Esophagus squamous epithelium (tissue), 5 donors: ENCODE measurements around the gene B4GALNT2. TPM values are rescaled to one million over a fixed set of nuclear protein-coding genes. Genes with fewer than 3 reads are reported as not detected.
"Not testable (repeated sequence)": the region's sequence is repeated elsewhere in the genome, so short reads cannot be mapped to it uniquely, and the experiment has no call there.

Source experiments
- DNase-seq: peaks from one replicate; lab custom pipeline; 2025; lab: John Stamatoyannopoulos, UW
- H3K27ac ChIP-seq, 4 donors: fragments of 200-600 bp; sonication (generic); one replicate each; pipeline ENCODE4 v1.5.1; 2016 to 2019; ENCODE audit warnings: mild to moderate bottlenecking in 1 of 4
- H3K27me3 ChIP-seq, 4 donors: fragments of 200-600 bp; sonication (generic); 1 replicate in 3 of 4; 2 replicates in 1 of 4; pipeline versions ENCODE4 v1.5.1 to v1.6.0; 2017 to 2021; ENCODE audit warnings: antibody characterized with exemption in 1 of 4
- H3K36me3 ChIP-seq, 3 donors: fragments of 200-600 bp; sonication (generic); one replicate each; pipeline ENCODE4 v1.5.1; 2016 to 2019
- H3K4me1 ChIP-seq, 3 donors: fragments of 200-600 bp; sonication (generic); one replicate each; pipeline ENCODE4 v1.5.1; 2017 to 2019
- H3K4me3 ChIP-seq, 4 donors: fragments of 200-600 bp; sonication (generic); 1 replicate in 3 of 4; 2 replicates in 1 of 4; pipeline ENCODE4 v1.5.1; 2016 to 2019; ENCODE audit warnings: mild to moderate bottlenecking in 2 of 4, moderate library complexity in 1 of 4
- H3K9me3 ChIP-seq, 3 donors: fragments of 200-600 bp; sonication (generic); one replicate each; pipeline ENCODE4 v1.5.1; 2016 to 2019
- CTCF ChIP-seq, 6 experiments: fragments of 450-650 bp in 4 of 6; fragments of 200-600 bp in 2 of 6; sonication (generic) in 2 of 6; IDR thresholded peaks; one replicate each; pipeline ENCODE4 v1.5.1; 2016 to 2019; ENCODE audit warnings: antibody characterized with exemption in 6 of 6, mild to moderate bottlenecking in 4 of 6, moderate library complexity in 4 of 6
- POLR2A ChIP-seq, 4 donors: fragments of 450-650 bp; IDR thresholded peaks; one replicate each; pipeline ENCODE4 v1.6.1; 2017; ENCODE audit warnings: antibody characterized with exemption in 4 of 4, mild to moderate bottlenecking in 4 of 4, moderate library complexity in 3 of 4
- WGBS, 2 donors: methylation state at CpG; one replicate each; pipeline ENCODE4 v1.1.5; 2018; 5-methylcytosine and 5-hydroxymethylcytosine counted together
- intact Hi-C: fragments of 100-400 bp; cut with DNase I; formaldehyde crosslinking; loops from one replicate; pipeline ENCODE4 v1.15.0; 2022
- total RNA-seq, 4 donors: library from RNA; depleted of rRNA; stranded (reverse); fragments of >200 nt; gene quantifications; one replicate each; pipeline ENCODE4 v1.1.0, GENCODE V29; 2016
- donor health status: DM: yes; HTN: yes; CAD: no.

B4GALNT2 gene
- under 1 TPM in 1 of 4 donors, not detected in 3; 0.04 TPM for total RNA-seq

DNA sequence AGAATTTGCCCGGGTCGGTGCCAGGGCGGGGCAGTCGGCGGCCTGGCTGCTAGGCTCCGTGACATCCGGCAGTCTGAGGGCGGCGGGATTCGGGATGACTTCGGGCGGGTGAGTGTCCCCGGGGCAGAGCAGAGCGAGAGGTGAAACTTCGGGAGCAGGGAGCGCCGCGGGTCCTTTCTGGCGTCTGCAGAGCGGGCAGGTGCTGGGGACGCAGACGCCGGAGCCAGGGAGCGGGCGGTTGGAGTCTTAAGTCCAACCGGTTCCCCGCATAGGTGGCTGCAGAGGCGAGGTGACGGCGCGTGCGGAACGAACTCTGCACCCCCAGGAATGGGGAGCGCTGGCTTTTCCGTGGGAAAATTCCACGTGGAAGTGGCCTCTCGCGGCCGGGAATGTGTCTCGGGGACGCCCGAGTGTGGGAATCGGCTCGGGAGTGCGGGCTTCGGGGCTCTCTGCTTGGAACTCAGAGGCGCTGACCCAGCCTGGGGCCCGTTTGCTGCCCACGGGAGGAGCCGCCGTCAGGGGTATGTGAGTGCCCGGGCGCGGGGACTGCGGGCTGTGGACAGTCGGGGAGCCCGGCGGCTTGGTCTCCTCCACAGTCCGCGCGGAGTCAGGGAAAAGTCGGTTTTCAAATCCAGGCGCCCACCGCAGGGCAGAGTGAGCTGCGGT lies at the start of gene B4GALNT2:
B4GALNT2 (plus strand) TSS at position 71 of the 666 bp plus-strand sequence; CDS start at position 95, 24 bp downstream.
- peaks cover 0 to 81% (median 16%) of the 10 kb centered on the region in 4 donors for H3K27me3 ChIP-seq
- no peak for DNase-seq
- H3K36me3 ChIP-seq, result no peaks in the 10 kb centered on the region
- TF ChIP-seq POLR2A (IDR thresholded peaks at IDR 0.05), result no peak
- no peak for TF ChIP-seq CTCF (IDR thresholded peaks at IDR 0.05)
- peaks cover 0 to 5% (median 0%) of the 10 kb centered on the region in 3 donors for H3K9me3 ChIP-seq
- 21 to 25% methylated on average over 5 to 14 of the region's 65 CpGs for WGBS, 2 donors
- peaks cover 9 to 16% (median 9%) of the 10 kb centered on the region in 3 donors for H3K4me1 ChIP-seq
- no peak within 1 kb of the TSS for H3K27ac ChIP-seq
- H3K4me3 ChIP-seq, result peak within 1 kb of the TSS; percentile 21 to 62 (median 42)
- intact Hi-C loops, result no loop called here

DNA sequence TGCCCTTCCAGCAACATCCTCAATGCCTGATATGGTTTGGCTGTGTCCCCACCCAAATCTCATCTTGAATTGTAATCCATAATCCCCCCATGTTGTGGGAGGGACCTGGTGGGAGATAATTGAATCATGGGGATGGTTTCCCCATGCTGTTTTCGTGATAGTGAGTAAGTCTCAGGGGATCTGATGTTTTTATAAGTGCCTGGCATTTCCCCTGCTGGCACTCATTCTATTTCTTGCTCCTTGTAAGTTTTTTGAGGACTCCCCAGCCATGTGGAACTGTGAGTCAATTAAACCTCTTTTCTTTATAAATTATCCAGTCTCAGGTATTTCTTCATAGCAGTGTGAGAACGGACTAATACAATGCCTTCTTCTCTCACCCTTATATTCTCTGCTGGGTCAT lies 47.5 kb upstream of the B4GALNT2 start:
- Histone ChIP-seq H3K27me3 (peaks cover 0 to 84% (median 0%) of the 10 kb centered on the region in 4 donors), H3K4me1 (peaks cover 0 to 11% (median 0%) of the 10 kb centered on the region in 3 donors)
- intact Hi-C loops, H3K4me3 ChIP-seq, DNase-seq, H3K36me3 ChIP-seq, H3K9me3 ChIP-seq, H3K27ac ChIP-seq: not testable (repeated sequence)
- WGBS, 2 donors, result 72 to 73% methylated on average over 2 of the region's 2 CpGs

GRCh38 chr17:49085565-49086315 lies 46.8 kb upstream of the B4GALNT2 start:
- no peak overlapping the region for H3K4me3 ChIP-seq
- WGBS, 2 donors, result 67 to 88% methylated on average over 2 to 5 of the region's 5 CpGs

GRCh38 chr17:49086316-49086605 lies 46.3 kb upstream of the B4GALNT2 start:
- TF ChIP-seq POLR2A (IDR thresholded peaks at IDR 0.05) (no peak), CTCF (IDR thresholded peaks at IDR 0.05) (no peak)
- H3K27ac ChIP-seq, result no peak overlapping the region
- peaks cover 0 to 21% (median 0%) of the 10 kb centered on the region in 3 donors for H3K4me1 ChIP-seq
- H3K4me3 ChIP-seq, result no peak overlapping the region
- DNase-seq, result no peak
- peaks cover 0 to 72% (median 0%) of the 10 kb centered on the region in 4 donors for H3K27me3 ChIP-seq
- H3K36me3 ChIP-seq, result no peaks in the 10 kb centered on the region
- intact Hi-C loops, result no loop called here
- H3K9me3 ChIP-seq, result no peaks in the 10 kb centered on the region
- WGBS, 2 donors, result 11 to 60% methylated on average over 1 of the region's 1 CpG

More at GRCh38 chr17:49085565-49086315, 46.8 kb upstream of the B4GALNT2 start:
- H3K36me3 ChIP-seq, result no peaks in the 10 kb centered on the region
- H3K4me1 ChIP-seq, result peaks cover 0 to 16% (median 0%) of the 10 kb centered on the region in 3 donors
- H3K27ac ChIP-seq, result no peak overlapping the region
- no peak for TF ChIP-seq POLR2A (IDR thresholded peaks at IDR 0.05)
- TF ChIP-seq CTCF (IDR thresholded peaks at IDR 0.05), result no peak
- intact Hi-C loops, result no loop called here
- H3K27me3 ChIP-seq, result peaks cover 0 to 78% (median 0%) of the 10 kb centered on the region in 4 donors
- H3K9me3 ChIP-seq, result no peaks in the 10 kb centered on the region
- DNase-seq, result no peak

DNA sequence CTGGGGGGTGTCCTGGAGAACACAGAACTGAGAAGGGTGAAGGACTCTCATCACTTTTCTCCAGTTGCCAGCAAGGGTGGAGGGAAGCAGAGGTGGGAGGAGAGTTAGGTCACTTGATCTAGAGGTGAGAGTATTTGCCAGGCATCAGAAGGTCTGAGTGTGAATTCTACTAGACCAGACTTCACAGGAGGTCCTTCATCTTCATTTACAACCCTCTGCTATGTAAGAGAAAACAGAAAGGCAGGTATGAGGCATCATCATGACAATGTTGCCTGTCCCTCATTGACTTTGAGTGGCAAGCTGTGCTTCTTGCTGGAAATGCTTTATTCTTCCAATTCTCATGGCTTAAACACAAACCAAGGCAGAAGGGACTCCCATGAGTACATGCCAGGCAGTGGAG lies 45.9 kb upstream of the B4GALNT2 start:
- Histone ChIP-seq H3K4me3 (no peak overlapping the region), H3K9me3 (no peaks in the 10 kb centered on the region), H3K4me1 (peaks cover 0 to 25% (median 0%) of the 10 kb centered on the region in 3 donors), H3K27me3 (peaks cover 0 to 68% (median 0%) of the 10 kb centered on the region in 4 donors), H3K27ac (no peak overlapping the region), H3K36me3 (no peaks in the 10 kb centered on the region)
- intact Hi-C loops, result no loop called here
- no peak for DNase-seq
- TF ChIP-seq CTCF (IDR thresholded peaks at IDR 0.05), result no peak
